GM18909 (cell line): Measurements from ENCODE around the gene PDE2A.

Source experiments
- ATAC-seq: cut with Tn5 transposase; IDR thresholded peaks from one replicate; pipeline ENCODE4 v1.9.1; 2021; ENCODE audit warnings: mild to moderate bottlenecking; ENCODE audit not compliant: unreplicated experiment, poor library complexity

Gene PDE2A

DNA sequence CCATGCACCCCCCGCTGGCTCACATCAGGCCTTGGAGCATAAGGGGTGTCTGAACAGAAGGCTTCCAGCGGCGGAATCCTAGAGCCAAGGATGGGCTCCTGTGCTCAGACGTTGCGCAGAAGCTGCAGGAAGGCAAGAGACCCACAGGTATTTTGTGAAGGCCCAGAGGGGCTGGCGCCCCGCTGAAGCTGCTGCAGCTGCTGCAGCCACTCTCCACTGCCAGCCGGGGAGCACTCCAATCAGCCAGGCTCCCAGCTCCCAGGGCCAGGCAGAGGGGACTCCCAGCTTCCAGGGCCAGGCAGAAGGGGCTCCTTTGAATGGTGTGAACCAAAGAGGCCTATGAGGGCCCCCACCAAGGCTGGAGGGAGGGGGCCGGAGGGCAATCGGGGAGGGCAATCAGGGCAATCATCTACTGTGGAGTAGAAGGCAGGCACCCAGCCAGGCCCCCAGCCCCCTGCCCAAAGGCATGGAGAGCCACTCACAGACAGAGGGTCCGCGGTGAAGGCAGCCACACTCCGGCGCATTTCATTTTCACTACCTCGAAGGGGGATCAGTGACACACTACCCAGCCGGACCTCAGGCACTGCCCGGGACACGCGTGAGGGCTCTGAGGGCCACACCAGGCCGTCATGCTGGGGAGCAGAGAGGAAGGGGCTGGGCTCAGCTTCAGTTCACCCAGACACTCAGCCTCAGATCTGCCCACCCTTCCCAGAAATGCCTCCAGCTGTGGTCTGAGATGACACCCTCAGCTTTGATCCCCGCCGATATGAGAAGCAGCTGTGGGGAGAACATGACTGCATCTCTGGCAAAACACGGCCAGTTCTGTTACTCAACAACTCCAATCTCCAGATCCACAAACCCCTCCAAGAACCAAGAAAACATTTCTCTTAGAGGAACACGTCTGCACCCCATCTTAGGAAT, 11.6 kb upstream of the PDE2A start:
- no peak for ATAC-seq

DNA sequence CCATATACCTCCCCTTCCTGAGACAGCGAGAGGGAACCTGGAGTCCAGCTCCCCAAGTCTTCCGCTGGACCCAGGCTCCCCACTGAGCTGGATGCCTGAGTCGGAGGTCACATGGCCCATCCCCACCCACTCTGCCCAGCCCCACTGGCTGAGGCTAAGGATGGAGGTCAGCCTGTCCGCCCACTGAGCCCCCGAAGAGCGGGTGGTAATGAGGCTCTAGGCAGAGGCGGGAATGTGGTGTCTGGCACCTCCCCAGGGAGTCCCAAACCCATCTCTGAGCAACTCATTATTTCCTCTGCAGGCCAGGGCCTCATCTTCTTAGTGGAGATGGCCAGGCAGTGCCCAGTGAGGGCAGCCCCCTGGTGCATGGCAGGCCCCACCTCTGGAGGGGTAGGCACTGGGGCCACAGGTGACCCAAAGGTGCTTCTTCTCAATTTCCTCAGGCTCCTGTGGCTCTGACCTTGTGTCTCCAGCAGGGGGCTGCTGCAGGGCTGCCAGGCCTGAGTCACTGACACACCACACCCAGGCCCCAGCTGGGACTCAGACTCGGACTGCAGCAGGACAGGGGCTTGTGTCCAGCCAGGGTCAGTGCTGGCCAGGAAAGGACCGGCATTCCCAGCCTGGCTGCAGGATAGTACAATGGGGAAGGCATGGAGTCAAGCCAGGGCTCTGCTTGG, 10.2 kb upstream of the PDE2A start:
- ATAC-seq, result no peak

DNA sequence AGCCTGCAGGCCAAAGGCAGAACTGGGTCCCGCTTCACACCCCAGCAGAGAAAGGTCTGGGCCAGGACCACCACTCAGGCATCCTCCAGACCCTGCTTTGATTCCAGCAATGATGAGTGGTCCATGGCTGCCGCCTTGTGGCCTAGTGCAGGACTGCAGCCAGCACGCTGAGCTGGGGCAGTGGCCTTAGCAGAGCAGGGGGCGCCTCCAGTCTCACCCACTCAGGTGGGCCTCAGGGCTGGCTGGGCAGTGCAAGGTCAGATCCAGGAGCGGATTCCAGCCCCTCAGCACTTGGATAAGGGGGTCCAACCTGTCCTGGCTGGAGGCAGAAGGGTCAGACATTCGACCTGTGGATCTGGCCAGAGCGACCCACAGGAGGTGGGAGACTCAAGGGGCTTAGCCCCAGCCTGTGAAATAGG, 9.6 kb upstream of the PDE2A start:
- ATAC-seq, result no peak

DNA sequence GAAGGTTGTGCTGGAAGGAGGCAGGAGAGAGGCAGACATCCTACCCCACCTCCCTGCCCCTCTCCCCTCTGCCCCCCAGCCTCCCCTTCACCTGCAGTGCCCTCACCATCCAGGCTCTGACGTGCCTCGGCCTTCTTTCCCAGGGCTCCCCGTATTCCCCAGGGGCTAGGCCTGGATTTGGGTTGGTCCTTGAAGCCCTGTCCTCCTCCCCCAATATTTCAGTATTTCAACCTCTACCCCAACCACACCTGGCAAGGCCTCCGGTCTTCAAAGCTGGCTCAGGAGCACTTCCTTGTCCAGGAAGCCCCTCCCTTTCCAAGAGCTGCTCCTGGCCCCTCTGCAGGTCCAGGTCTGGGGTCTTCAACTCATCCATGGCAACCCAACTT, 8.6 kb upstream of the PDE2A start:
- ATAC-seq, result no peak

DNA sequence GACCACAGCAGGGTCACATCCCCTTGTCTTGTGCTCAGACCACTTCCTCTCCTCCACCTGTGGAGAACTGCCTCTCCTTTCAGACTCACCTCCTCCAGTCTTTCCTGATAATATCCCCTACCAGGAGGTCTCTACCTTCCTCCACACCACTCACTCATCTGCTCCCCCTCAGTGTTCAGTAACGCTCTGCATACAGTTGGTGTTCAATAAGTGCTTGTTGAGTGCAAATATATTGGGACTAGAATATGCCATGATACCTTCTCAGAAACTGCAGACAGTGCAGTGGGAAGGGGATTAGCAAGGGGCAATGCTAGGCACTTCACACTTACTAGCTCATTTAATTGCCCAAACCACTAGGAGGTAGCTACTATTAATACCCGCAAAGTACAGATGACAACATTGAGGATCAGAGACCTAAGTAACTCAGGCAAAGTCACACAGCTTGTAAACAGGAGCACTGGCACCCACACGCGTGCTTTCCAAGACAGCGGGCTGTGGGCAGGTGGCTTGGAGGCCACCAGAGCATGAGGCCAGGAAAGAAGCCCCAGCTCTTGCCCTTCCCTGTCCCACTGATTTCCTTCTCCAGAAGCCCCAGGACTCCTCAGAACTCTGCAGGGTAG, 8.1 kb upstream of the PDE2A start:
- no peak for ATAC-seq

DNA sequence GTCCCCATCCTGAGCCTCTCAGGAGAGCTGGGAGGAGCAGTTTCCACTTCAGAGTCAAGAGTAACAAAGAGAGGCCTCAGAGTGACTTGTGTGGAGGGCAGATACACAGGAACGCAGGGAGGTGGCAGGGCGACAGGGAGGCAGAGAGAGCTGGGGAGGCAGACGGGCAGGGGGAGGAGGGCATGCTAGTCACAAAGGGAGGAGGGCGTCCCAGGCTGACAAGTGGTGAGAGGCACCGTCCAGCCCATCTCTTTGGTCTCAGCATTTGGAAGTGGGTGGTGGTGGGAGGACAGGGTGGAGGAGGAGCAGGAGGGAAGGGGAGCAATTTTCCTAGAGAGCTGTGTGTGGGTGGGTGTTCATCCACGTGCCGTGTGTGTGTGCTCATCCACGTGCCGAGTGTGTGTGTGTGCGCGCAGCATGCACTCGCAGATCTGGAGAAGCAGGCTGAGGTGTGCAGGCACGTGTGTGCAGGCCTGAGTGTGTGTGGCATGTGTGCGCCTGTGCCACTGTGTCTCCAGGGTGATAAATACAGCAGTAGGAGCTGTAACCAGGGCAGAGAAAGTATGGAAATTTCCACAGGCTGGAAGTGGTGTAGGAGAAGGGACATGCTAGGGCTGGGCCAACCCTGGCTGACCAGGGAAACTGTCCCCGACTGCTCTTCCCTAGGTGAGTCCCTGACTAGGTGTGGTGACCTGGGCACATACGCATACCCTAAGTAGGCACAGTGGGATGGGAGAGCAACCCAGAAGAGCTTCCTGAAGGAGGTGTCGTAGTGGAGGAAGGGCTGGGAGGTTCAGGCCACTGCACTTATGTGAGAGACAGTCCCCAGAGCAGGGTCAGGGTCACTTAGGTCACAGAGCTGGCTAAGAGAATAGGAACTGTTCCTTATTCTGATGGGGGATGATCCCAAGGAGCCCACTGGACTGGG, 7.3 kb upstream of the PDE2A start:
- ATAC-seq, result no peak

DNA sequence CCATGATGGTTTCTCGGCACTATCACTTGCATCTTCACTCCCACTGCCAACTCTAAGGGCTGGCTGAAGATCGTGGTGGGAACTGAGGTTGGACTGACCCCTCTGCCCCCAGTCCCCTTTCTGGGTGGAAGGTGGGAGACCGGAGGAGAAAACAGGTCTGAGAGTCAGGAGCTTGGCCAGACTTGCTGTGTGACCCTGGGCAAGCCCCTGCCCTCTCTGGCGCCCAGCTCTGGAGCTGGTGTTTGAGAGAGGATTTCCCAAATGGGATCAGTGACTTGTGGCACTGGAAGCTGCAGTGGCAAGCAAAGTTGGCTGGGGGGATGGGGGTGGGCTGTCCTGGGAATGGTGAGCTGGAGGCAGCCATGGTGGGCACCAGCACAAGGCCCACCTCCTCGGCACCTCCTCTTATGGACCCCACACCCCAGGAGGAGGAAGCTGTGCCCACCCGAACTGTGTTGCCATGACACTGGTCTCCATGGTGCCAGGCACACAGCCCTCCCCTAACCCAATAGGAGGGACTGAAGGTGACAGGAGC, 6.5 kb upstream of the PDE2A start:
- ATAC-seq, result no peak

DNA sequence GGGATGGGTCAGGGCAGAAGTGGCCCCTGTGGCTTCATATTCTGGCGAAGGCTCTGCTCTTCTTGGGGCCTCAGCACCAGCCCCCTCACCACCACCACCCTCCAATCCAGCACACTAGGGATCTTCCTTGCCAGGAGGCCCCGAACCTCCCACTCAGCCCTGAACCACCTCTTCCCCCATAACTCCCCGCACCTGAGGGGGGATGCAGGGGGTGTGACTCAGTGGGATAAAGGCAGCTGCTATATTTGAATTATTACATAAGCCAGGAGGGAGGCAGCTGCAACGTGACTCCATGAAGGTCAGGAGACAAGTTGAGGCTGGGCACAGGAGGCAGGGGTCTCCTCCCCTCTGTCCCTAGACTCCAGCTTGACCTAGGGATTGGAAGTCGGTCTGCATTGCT, 5.6 kb upstream of the PDE2A start:
- no peak for ATAC-seq

DNA sequence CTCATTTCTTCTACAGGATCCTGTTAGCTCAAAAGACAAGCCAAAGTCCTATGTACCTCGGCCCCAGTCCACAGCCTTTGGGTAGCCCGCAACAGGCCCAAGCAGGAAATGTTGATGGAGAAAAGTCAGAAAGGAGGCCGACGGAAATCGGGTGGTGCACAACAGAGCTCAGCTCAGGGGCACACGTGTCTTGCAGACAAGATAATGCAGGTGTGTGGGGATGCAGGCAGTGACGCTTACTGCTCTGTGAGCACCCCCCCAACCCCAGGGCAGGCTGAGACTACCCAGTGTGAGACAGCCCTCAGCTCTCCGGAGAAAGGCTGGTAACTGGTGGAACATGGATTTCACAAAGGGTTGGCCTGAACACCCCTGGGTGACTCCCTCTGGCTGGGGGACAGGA, 4.3 kb upstream of the PDE2A start:
- no peak for ATAC-seq

DNA sequence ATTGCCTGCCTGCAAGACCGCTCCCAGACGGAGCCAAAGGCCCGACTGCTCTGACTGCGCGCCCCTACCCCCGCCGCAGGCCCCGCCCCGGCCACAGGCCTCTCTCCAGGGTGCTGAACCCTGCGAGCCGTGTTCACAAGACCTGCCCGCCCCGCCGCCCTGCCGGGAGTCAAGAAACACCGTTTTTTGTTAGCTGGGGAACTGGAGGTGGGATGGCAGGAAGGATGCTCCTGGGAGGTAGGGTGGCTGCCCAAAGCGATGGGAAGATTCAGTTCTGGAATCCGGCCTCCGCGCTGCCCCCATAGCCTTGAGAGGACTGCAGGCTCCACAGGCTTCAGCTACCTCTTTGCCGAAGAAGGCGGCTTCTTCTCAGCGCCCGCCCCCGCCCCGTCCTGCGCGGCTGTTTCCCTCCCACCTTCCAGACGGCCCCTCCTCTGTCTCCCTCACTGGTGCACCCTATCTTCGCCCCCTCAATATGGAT, 2.7 kb upstream of the PDE2A start:
- ATAC-seq, result no peak

DNA sequence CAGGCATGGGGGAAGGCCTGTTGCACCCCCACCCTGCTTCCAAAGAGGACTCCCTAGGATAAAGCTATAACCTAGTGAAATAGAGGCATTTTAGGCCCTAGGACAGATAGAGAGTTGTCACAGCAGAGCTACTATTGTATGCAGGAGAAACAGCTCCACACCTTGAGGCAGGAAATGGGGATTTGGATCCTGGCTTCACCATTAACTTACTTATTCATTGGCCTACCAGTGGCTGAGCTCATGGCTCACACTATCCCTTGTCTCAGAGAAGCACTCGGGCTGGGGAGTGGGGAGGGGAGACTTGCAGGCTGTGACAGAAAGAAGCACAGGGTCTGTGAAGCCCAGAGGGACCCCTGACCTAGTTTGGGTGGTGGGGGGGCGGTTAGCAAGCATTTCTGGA, 999 bp upstream of the PDE2A start:
- no peak for ATAC-seq

DNA sequence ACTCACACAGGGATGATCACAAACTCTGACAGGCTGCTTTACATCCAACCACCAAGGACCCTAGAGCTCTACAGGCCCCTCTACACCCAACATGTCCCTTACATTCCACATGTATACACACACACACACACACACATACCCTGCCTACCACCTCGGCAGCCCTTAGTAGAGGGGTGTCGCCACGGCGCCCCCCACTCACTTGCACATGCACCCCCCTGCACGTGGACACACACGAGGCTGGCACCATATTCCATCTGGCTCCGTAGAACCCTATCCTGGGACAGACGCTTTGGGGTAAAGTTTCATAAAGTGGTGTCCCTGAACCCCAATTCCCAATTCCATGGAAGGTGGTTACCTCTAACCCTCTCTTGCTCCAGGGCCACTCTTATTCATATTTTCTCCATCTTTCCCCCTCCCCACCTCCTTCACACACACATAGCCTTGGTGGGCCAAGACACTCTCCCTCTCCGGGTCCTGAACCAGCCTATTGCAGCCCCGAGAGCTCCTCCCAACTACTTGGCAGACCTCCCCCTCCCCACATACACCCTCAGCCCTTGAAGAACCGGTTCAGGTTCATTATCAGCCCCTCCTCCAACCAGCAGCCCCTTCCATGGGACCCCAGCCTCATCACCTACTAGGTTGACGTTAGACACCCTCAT, 809 bp downstream of the PDE2A start:
- no peak for ATAC-seq

DNA sequence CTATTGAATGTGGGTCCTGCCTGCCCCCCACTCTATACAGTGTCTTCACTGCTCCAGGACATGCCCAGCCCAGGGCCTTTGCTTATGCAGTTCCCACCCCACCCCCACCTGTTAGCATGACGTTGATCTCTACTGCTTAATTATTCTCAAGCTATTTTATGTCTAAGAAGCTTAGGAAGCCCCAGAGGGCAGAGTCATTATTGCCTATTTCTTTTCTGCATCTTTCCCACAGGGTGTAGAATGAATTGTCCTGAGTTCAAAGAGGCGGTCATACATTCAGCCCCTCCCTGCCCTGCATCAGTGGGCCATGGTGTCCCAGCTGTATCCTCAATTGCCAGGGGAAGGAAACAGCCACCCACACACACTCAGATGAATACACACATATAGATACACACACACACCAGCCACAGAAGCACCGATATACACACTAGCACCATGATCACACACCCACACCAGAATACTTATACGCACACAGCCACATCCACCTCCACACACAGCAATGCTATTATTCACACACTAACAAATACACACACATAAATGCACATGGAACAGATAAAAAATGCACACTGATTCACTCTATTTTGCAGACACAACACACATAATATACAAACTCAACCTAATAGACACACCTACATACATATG, 1.5 kb downstream of the PDE2A start:
- ATAC-seq, result no peak

DNA sequence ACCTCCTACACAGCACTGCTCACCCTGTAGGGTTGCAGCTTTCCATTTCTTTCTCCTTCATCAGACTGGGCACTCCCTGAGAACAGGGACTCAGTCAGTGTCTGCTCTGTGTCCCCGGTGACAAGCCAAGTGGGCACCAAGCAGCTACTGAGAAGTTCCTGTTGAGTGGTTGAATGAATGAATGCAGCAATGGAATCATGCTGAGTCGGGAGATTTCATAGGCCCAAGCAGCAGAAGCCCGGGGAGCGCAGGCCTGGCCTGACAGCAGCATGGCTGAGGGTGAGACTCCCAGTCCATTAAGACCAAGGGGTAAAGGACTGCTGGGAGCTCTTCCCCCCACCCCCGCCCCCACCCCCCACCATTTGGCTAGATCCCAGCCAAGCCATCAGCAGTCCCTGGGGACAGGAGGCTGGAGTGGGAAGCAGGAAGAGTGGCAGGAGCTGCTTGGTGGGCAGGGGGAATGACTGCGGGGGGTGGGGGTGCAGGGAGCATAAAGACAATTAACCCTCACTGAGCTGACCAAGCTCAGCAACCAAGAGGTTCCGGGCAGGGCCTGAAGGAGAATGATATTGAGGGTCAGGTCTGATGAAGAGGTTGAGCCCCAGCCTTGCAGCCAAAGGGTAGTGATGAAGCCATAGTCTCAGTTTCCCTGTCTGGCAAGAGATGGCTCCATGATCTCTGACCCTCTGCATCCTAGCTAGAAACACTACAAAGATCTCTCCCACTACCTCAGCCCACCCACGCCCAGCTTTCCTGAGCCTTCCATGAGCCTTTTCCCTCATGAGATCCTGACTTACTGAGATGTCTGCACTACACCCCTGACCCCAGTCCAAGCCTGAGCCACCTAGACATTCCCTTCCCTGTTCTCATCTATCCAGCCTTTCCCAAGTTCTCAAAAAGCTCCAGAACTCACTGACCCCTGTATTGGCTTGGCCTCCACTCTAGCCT, 2.8 kb downstream of the PDE2A start:
- ATAC-seq, result no peak

DNA sequence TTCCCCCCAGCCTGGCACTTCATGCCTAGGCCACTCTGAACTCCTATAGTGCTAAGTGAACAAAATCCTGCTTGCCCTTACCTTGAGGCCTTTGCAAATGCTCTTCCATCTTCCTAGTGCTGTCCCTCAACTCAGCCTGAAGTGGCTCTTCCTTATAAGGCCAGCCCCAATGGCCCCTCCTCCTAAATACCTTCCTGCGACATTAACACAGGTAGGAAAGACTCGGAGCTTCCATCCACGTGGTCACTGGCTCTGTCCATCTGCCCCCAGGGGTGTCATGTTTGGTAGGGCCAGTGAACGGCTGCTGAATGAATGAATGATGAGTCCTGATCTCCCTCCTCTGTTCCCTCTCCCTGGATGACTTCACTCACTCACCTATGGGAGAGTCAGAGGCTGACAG, 4.2 kb downstream of the PDE2A start:
- ATAC-seq, result no peak

DNA sequence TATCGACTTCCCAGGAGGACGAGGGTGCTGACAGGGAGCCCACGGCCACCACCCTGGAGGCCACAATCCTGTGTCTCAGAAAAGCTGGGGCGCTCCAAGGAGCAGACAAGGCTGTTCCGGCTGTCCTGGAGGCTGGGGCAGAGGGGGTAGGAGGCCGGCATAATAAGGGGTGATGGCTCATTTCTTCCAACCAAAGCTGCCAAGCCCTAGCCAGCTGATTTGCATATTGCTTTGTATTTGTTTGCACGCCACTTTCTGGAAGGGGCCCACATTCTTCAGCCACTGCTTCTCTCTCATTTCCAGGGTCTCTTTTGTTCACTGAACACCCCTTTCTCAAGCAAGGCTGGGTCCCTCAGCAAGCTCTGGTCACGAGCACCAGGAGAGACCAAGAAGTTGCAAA, 4.7 kb downstream of the PDE2A start:
- no peak for ATAC-seq

DNA sequence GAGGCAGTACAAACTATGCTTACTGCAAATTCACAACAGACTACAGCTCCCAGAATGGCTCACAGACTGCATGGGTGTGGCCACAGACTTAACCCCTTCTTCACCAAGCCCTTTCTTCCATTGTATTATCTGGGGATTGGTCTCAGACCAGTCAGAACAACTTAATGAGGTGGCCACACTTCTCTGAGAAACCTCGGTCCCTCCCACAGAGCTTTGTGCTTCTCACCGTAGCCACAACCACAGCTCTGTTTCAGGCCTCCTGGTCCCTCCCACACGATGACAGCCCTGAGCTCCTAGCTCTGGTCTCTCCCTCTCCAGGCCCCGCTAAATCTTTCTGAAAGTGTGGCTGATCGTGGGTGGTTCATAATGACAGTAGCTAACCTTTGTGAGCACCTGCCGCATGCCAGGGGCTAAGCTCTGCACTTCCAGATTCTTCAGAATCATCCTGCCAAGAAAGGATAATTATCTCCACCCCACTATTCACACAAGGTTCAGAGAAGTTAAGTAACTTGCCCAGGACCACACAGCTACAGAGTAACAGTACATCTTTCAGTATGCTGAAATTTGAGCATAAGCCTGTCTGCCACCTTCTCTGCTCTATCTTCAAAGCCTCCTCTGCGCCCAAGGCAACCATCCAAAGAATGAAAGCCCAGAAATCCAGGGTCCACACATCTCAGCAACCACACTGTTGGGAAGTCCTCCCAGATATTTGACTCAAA, 5.4 kb downstream of the PDE2A start:
- ATAC-seq, result peak; percentile 75
